Measurements from ENCODE around the gene PADI6.
"Not testable (repeated sequence)": the region's sequence is repeated elsewhere in the genome, so short reads cannot be mapped to it uniquely, and the experiment has no call there.

The PADI6 gene

GRCh38 chr1:17404820-17405219 lies 32.8 kb downstream of the PADI6 start:
- no peak for DNase-seq (ENCODE audit: low read depth)

GRCh38 chr1:17405898-17406759 lies 34.1 kb downstream of the PADI6 start:
- peak; percentile 8 for DNase-seq (ENCODE audit: low read depth)

DNA sequence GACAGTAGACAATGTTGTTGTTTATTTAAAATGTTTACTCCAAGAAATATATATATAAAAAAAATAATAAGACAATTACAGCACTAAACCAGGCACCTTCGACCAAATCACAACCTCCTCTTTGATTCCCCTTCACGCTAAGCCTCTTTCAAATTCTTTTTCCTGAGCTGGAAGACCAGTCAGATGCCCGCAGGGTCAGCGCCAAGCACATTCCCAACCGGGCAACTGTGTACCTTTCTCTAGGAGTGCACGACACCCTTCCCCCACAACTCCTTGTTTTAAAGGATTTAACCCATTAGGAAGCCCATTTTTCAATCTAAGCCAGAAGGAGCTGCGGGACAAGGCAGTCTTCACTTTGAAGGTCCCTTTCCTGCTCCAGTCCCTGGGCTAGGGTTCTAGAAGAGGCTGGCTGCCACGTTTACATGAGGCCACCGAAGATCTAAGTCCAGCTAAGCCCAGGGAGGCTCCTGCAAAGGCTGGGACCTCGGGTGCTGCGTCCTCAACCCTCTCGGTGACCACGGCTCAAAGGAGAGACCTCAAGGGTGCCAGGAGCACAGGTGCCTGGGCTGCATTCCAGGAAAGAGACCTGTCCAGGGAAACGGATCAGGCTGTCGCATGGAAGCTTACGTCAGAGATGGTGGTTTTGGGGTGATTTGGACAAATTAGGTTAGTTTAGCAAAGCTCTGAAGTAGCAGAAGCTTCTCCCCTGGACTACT lies 34.9 kb downstream of the PADI6 start:
- DNase-seq (ENCODE audit: low read depth), result not testable (repeated sequence)

- not testable (repeated sequence) for DNase-seq (ENCODE audit: low read depth)
Measured at GRCh38 chr1:17407786-17408514, 36.0 kb downstream of the PADI6 start.

GRCh38 chr1:17409391-17409811 lies 37.4 kb downstream of the PADI6 start:
- DNase-seq (ENCODE audit: low read depth), result no peak

DNA sequence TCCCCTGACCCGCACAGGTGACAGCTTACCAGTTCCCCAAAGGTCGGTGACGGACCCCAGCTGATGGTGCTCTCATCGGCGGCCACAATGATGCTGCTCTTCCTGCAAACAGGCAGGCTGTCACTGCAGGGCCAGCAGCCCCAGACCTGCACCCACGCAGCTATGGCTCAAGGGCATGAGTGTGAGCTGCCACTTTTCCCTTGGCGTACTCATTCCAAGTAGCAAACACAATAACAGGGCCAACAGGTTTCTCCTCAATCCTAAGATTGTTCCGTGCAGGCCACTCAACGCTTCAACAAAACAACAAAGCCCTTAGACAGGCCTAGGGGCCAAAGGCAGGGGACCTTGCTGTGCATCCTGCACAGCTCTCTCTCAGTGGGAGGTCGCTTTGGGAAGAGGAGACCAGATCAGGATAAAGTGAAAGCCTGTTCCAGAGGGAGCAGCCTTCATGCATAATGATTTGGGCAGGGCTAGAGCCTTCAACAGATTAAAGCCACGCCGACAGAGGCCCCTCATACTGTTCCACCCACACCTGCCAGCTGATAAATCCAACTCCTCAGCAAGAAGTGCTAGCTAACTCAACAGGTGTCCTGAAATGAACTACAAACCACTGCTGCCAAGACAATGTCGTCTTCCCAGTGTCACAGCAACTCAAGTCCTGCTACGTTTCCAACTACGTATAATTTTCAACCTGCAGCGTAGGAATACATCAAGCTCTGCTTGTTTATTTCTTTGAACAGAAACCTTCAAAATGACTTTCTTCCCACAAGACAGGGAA lies 40.3 kb downstream of the PADI6 start:
- no peak for DNase-seq (ENCODE audit: low read depth)

GRCh38 chr1:17414022-17414421 lies 42.0 kb downstream of the PADI6 start:
- DNase-seq (ENCODE audit: low read depth), result no peak

DNA sequence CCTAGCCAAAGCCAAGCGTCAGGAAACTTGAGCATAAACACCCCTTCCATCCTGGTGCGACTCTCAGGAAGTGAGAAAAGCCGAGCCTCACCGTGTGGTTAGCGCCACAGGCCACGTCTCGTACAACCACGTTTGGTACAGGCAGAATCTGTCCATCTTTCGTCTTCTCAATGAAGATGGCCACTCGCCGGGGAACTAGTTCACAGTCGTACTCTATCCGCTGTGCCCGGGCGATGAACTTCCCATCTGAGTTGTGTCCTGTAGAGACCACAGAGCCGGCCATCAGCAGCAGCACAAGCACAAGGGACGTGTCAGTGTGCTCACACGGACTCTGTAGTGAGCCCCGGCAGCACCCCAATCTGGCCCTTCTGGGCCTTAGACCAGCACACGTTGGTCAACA lies 44.4 kb downstream of the PADI6 start:
- no peak for DNase-seq (ENCODE audit: low read depth)

- DNase-seq (ENCODE audit: low read depth), result peak; percentile 41
Measured at GRCh38 chr1:17419626-17420328, 47.8 kb downstream of the PADI6 start.

- no peak for DNase-seq (ENCODE audit: low read depth)
Measured at GRCh38 chr1:17420391-17420918, 48.5 kb downstream of the PADI6 start.

GRCh38 chr1:17422461-17422860 lies 50.5 kb downstream of the PADI6 start:
- no peak for DNase-seq (ENCODE audit: low read depth)

- no peak for DNase-seq (ENCODE audit: low read depth)
Measured at GRCh38 chr1:17423781-17424245, 51.8 kb downstream of the PADI6 start.

DNA sequence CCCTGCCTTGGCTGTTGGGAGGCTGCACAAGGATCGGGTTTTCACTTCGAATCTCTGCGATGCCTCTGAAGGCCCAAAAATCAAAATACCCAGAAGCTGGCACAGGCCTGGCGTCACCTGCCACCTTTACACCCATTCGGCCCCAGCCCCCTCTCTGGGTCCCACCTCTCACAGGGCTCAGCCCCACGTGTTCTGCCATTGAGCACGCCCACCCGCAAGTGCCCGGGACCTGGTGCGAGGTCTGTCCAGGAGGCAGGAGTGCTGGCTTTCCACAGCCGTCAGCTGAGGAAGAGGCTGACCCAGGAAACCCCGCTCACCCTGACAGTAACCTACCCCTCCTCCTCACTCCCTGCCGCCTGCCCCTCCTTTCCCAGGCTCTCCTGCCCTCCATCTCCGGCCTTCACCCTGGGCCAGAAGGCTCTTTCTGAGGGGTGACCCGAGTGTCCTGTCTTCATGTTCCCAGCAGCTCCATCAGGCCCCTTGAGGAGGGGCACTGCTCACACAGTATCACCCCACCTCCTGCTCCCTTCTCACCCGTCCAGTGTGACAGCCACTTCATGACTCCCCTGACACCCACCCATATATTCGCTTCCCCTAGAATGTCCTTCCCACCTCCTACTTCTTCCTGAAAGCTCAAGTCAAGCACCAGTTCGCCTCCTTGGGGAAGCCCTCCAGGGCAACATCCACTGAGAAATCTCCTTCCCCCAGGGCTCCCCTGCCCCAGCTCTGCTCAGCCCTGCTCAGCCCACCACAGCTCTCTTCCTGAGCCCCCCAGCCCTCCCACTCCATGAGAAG lies 54.0 kb downstream of the PADI6 start:
- no peak for DNase-seq (ENCODE audit: low read depth)

DNA sequence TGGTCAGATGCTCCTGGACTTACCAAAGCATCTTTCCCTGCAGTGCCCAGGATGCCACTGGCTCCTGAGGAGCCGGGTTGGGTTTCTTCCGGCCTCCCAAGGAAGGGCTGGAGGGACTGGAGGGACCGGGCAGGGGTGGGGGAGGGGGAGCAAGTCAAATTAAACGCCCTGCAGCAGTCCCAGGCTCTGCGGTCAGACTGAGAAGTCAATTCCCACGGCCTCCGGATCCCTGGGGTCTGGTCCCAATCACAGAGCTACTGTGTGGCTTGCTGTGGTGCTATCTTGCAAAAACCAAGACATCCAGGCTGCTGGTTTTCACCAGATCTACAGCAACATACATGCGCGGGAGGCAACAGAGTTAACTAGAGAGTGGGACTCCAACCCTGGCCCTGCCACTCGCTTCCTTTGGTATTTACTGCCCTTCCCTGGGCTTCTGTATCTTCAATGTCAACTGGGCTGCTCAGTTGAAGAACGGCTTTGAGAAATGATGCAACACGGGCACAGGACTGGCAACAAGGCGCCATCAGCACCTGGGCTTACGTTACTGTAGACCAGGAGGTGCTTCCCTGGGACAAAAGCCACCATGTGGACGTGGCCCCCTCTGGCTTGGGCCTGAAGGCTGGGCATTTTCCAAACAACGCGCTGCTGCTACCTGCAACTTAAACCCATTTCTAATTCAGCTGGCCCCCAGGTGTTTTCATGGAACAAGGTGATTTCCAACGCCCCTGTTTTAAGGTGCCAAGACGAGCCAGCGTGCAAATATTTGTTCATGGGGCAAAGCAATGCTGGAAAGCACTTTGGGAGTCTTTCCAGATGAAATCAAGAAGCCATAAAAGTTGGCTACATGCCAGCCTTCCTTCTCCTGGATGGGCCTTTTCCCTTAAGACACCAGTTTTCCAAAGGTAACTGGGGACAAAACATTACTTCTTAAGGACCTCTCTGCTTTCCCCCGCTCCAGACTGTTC lies 56.0 kb downstream of the PADI6 start:
- no peak for DNase-seq (ENCODE audit: low read depth)

- no peak for DNase-seq (ENCODE audit: low read depth)
Measured at GRCh38 chr1:17429183-17429582, 57.2 kb downstream of the PADI6 start.

- no peak for DNase-seq (ENCODE audit: low read depth)
Measured at GRCh38 chr1:17432412-17432811, 60.4 kb downstream of the PADI6 start.

DNA sequence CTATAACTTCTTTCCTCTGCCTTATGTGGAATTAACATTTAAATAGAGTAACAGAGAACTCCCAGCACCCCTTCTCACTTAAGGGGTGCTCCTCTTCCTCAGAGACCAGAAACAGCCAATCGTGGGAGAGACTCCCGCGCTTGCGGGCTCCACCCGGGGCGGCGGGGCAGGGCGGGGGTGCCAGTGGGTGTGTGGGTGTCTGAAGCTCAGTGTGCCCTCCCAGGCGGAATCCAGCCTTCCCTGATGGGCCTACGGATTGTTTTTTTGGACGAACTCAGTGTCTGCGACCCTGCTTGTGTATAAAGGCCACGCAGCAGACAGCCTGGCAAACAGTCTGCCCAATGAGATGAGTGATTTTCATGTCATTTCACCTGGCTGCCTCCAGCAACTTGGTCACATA lies 61.3 kb downstream of the PADI6 start:
- DNase-seq (ENCODE audit: low read depth), result no peak

- DNase-seq (ENCODE audit: low read depth), result no peak
Measured at GRCh38 chr1:17434016-17434415, 62.0 kb downstream of the PADI6 start.

GRCh38 chr1:17434601-17435000 lies 62.6 kb downstream of the PADI6 start:
- no peak for DNase-seq (ENCODE audit: low read depth)

Measured in stimulated activated CD4-positive, alpha-beta T cell treated with anti-CD3 and anti-CD28 coated beads, Interleukin-2, amount 100 ng/mL, for 4 hours (primary cell).